B cell (primary cell): ENCODE results near the gene CTBP2. TPM values are rescaled to one million over a fixed set of nuclear protein-coding genes. Genes with fewer than 3 reads are reported as not detected.
"Not testable (repeated sequence)": the region's sequence is repeated elsewhere in the genome, so short reads cannot be mapped to it uniquely, and the experiment has no call there.

Experiments used
- ATAC-seq: fragments of 200-7000 bp; cut with Tn5 transposase; one replicate; pipeline ENCODE4 v1.10.0; 2021; ENCODE audit warnings: low read depth, mild to moderate bottlenecking, moderate number of reproducible peaks, moderate library complexity
- CTCF ChIA-PET: fragments of 350-600 bp; sonication (Branson Sonifier 250); formaldehyde crosslinking; loops from one replicate; lab custom pipeline; 2021; ENCODE audit warnings: antibody characterized with exemption, inconsistent platforms; lab: Charles Lee
- POLR2A ChIA-PET: fragments of 350-600 bp; sonication (Branson Sonifier 250); formaldehyde crosslinking; loops from one replicate; lab custom pipeline; 2021; ENCODE audit warnings: antibody characterized with exemption; lab: Charles Lee
- DNase-seq: peaks from one replicate; pipeline ENCODE4 v3.0.0; 2013
- H2AFZ ChIP-seq: 2 replicates; pipeline ENCODE4 v1.6.1; 2012; ENCODE audit warnings: mild to moderate bottlenecking, low read depth, low read length; ENCODE audit not compliant: insufficient read depth, poor library complexity, severe bottlenecking
- H3K27ac ChIP-seq, 2 donors: 1 replicate in 1 of 2; 2 replicates in 1 of 2; pipeline ENCODE4 v1.5.1; 2012 to 2013; ENCODE audit warnings: low read length in 2 of 2, mild to moderate bottlenecking in 2 of 2, moderate library complexity in 1 of 2
- H3K27me3 ChIP-seq, 4 experiments: fragments of 200-600 bp in 1 of 4; sonication (generic) in 1 of 4; replicated peaks in 1 of 4; 1 replicate in 2 of 4; 2 replicates in 2 of 4; pipeline versions ENCODE4 v1.6.1 to v1.7.0; 2013 to 2016; ENCODE audit warnings: low read length in 3 of 4, mild to moderate bottlenecking in 2 of 4, mixed read lengths in 1 of 4, moderate library complexity in 1 of 4; ENCODE audit not compliant: insufficient read depth in 4 of 4, control insufficient read depth in 3 of 4; ENCODE audit errors: control extremely low read depth in 1 of 4
- H3K36me3 ChIP-seq, 2 experiments: replicated peaks in 1 of 2; 1 replicate in 1 of 2; 2 replicates in 1 of 2; pipeline versions ENCODE4 v1.6.1 to v1.7.1; 2013; ENCODE audit warnings: low read length in 1 of 2; ENCODE audit not compliant: insufficient read depth in 2 of 2, control insufficient read depth in 1 of 2; ENCODE audit errors: control extremely low read depth in 1 of 2, extremely low read depth in 1 of 2
- H3K4me1 ChIP-seq, 2 donors: fragments of 200-600 bp in 1 of 2; sonication (generic) in 1 of 2; 1 replicate in 1 of 2; 2 replicates in 1 of 2; pipeline versions ENCODE4 v1.5.1 to v1.6.1; 2013 to 2017; ENCODE audit warnings: low read length in 2 of 2; ENCODE audit not compliant: control insufficient read depth in 2 of 2, insufficient read depth in 2 of 2
- H3K4me2 ChIP-seq: replicated peaks from 2 replicates; pipeline ENCODE3; 2012; ENCODE audit warnings: mild to moderate bottlenecking, low read depth, low read length; ENCODE audit not compliant: poor library complexity, severe bottlenecking
- H3K4me3 ChIP-seq, 5 experiments: fragments of 200-600 bp in 1 of 5; sonication (generic) in 1 of 5; 1 replicate in 3 of 5; 2 replicates in 2 of 5; pipeline versions ENCODE4 v1.5.1 to v1.7.0; 2011 to 2016; ENCODE audit warnings: low read length in 4 of 5, mild to moderate bottlenecking in 4 of 5, low read depth in 2 of 5, control low read depth in 1 of 5, moderate library complexity in 1 of 5; ENCODE audit not compliant: insufficient read depth in 1 of 5; ENCODE audit errors: control extremely low read depth in 1 of 5, extremely low read depth in 1 of 5
- H3K79me2 ChIP-seq: fragments of 200-600 bp; sonication (generic); one replicate; pipeline ENCODE4 v1.6.0; 2016; ENCODE audit warnings: low read length; ENCODE audit not compliant: control insufficient read depth, insufficient read depth
- H3K9ac ChIP-seq: fragments of 200-600 bp; sonication (generic); 2 replicates; pipeline ENCODE4 v1.6.1; 2017; ENCODE audit warnings: mild to moderate bottlenecking, low read length, moderate library complexity
- H3K9me3 ChIP-seq, 3 donors: one replicate each; pipeline versions ENCODE4 v1.6.1 to v1.7.1; 2013; ENCODE audit warnings: low read length in 2 of 3; ENCODE audit not compliant: control insufficient read depth in 2 of 3, insufficient read depth in 1 of 3; ENCODE audit errors: control extremely low read depth in 1 of 3
- H4K20me1 ChIP-seq: 2 replicates; pipeline ENCODE4 v1.6.0; 2012; ENCODE audit warnings: mild to moderate bottlenecking, low read length; ENCODE audit not compliant: insufficient read depth, control insufficient read depth, poor library complexity, severe bottlenecking
- H3K27ac Mint-ChIP-seq: one replicate; pipeline ENCODE4 v1.8.0; 2021; ENCODE audit warnings: mixed read lengths
- H3K27me3 Mint-ChIP-seq: one replicate; pipeline ENCODE4 v1.8.0; 2021; ENCODE audit warnings: mixed read lengths
- H3K4me1 Mint-ChIP-seq: one replicate; pipeline ENCODE4 v1.8.0; 2021; ENCODE audit warnings: mixed read lengths
- H3K4me3 Mint-ChIP-seq: one replicate; pipeline ENCODE4 v1.8.0; 2021; ENCODE audit warnings: mixed read lengths
- H3K9me3 Mint-ChIP-seq: one replicate; pipeline ENCODE4 v1.8.0; 2022; ENCODE audit warnings: mixed read lengths; ENCODE audit not compliant: insufficient read depth
- CTCF ChIP-seq: fragments of 200-600 bp; IDR thresholded peaks from one replicate; pipeline ENCODE4 v1.8.0; 2022; ENCODE audit warnings: antibody characterized with exemption, mild to moderate bottlenecking
- WGBS: methylation state at CpG from one replicate; pipeline ENCODE4 v1.1.5; 2013; ENCODE audit warnings: missing lambda C conversion rate; ENCODE audit not compliant: insufficient coverage; 5-methylcytosine and 5-hydroxymethylcytosine counted together
- intact Hi-C: fragments of 100-400 bp; cut with micrococcal nuclease; formaldehyde crosslinking; loops from one replicate; pipeline ENCODE4 v1.10.0; 2022
- polyA plus RNA-seq: library from polyadenylated mRNA; depleted of rRNA; stranded (reverse); fragments of >200 nt; gene quantifications from 2 replicates; pipeline ENCODE4 v1.2.3, GENCODE V29; 2012
- total RNA-seq, 2 donors: library from RNA; stranded (reverse); fragments of 120-200 nt in 1 of 2; gene quantifications; 1 replicate in 1 of 2; 2 replicates in 1 of 2; pipeline versions ENCODE4 v1.2.3 to v1.2.4, GENCODE V29; 2013 to 2022

Gene CTBP2
- total and polyA plus RNA-seq, 2 donors (not counting 1 experiment from before 2014, with no cell fraction given) = 0.39 to 0.85 TPM

DNA sequence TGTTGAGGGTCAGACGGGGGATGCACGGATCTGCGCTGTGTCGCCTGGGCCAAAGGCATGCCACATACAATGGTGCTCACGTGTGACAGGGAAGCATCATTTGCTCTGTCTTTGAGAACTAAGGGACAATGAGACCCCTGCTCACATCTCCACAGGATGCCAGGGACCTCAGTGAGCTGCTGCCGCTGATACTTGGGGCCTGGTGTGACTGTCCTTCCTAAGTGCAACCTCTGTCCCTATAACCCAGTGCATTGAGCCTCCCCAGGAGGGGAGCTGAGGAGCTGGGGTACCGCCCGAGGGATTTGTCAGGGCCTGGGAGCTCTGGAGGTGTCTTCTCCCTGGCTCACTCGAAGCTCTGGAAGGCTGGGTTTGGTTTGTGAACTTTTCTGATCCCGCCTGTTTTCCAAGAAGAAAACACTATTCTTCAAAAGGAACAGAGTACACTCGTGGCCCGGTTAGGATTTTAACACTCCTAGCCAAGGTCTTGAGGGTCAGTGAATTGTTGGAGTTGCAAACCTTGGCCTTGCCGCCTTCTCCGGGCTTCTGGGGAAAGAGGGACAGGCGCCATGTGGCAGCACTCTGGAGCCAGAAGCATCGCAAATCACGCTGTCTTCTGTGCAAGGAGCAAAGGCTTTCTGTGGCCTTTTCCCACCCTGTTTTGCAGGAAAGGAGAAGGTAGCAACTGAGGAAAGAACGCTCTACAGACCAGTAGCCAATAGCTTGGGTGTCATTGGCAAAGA, 26.2 kb upstream of the CTBP2 start:
- Histone ChIP-seq H3K9ac (no peak overlapping the region), H3K9me3 (no peaks in the 10 kb centered on the region), H3K27me3 (peaks cover 0 to 22% (median 0%) of the 10 kb centered on the region in 4 experiments), H4K20me1 (no peaks in the 10 kb centered on the region), H3K4me3 (no peak overlapping the region), H3K4me2 (no peak overlapping the region), H2AFZ (no peak overlapping the region), H3K4me1 (no peaks in the 10 kb centered on the region), H3K36me3 (no peaks in the 10 kb centered on the region), H3K79me2 (no peaks in the 10 kb centered on the region), H3K27ac (no peak overlapping the region)
- H3K4me3 Mint-ChIP-seq = no peak overlapping the region
- CTCF ChIA-PET = no interaction called here
- no peaks in the 10 kb centered on the region for H3K4me1 Mint-ChIP-seq
- peaks cover 52% of the 10 kb centered on the region for H3K27me3 Mint-ChIP-seq
- 92% methylated on average over 14 of the region's 18 CpGs for WGBS
- no peak for ATAC-seq
- no peak for TF ChIP-seq CTCF
- no peak for DNase-seq
- intact Hi-C loops = no loop called here
- POLR2A ChIA-PET = no interaction called here
- no peaks in the 10 kb centered on the region for H3K9me3 Mint-ChIP-seq
- no peak overlapping the region for H3K27ac Mint-ChIP-seq

DNA sequence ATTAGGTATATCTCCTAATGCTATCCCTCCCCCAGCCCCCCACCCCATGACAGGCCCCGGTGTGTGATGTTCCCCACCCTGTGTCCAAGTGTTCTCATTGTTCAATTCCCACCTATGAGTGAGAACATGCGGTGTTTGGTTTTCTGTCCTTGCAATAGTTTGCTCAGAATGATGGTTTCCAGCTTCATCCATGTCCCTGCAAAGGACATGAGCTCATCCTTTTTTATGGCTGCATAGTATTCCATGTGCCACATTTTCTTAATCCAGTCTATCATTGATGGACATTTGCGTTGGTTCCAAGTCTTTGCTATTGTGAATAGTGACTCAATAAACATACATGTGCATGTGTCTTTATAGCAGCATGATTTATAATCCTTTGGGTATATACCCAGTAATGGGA, 18.7 kb upstream of the CTBP2 start:
- DNase-seq, H3K4me1 ChIP-seq, H2AFZ ChIP-seq, H3K4me3 Mint-ChIP-seq, H3K9me3 ChIP-seq, H3K36me3 ChIP-seq, H3K4me2 ChIP-seq, ATAC-seq, H3K4me3 ChIP-seq, CTCF ChIA-PET, H3K79me2 ChIP-seq, POLR2A ChIA-PET, H3K27ac ChIP-seq, H3K9ac ChIP-seq, intact Hi-C loops, H3K27ac Mint-ChIP-seq, H4K20me1 ChIP-seq, H3K4me1 Mint-ChIP-seq, H3K9me3 Mint-ChIP-seq: not testable (repeated sequence)
- H3K27me3 ChIP-seq = peaks cover 0 to 18% (median 11%) of the 10 kb centered on the region in 4 experiments
- peaks cover 31% of the 10 kb centered on the region for H3K27me3 Mint-ChIP-seq
- no CpG with 5 or more reads among the region's 3 CpGs for WGBS
